GM21737 (cell line): Measurements from ENCODE around the gene FAM169A.
"Not testable (repeated sequence)": the region's sequence is repeated elsewhere in the genome, so short reads cannot be mapped to it uniquely, and the experiment has no call there.

Experiments
- ATAC-seq: cut with Tn5 transposase; IDR thresholded peaks from one replicate; pipeline ENCODE4 v1.9.1; 2021; ENCODE audit warnings: mild to moderate bottlenecking, moderate library complexity; ENCODE audit not compliant: unreplicated experiment

The FAM169A gene

GRCh38 chr5:74801941-74802340, 64.2 kb downstream of the FAM169A start:
- ATAC-seq: no peak

- ATAC-seq: no peak
These were observed 65.0 kb downstream of the FAM169A start for GRCh38 chr5:74801197-74801596.

GRCh38 chr5:74798977-74799911, 66.9 kb downstream of the FAM169A start:
- ATAC-seq: no peak

GRCh38 chr5:74791669-74792068, 74.5 kb downstream of the FAM169A start:
- not testable (repeated sequence) for ATAC-seq

GRCh38 chr5:74787424-74787823, 78.8 kb downstream of the FAM169A start:
- ATAC-seq: no peak

- no peak for ATAC-seq
These were observed 79.3 kb downstream of the FAM169A start for GRCh38 chr5:74786851-74787250.

- no peak for ATAC-seq
These were observed 87.6 kb downstream of the FAM169A start for GRCh38 chr5:74778609-74779008.

GRCh38 chr5:74772359-74772758, 93.8 kb downstream of the FAM169A start:
- ATAC-seq: no peak

- ATAC-seq: peak; percentile 9
These were observed 98.6 kb downstream of the FAM169A start for GRCh38 chr5:74767579-74767913.

- peak; percentile 87 for ATAC-seq
These were observed 99.2 kb downstream of the FAM169A start, which contains the start of the genes GFM2 and NSA2 for GRCh38 chr5:74766849-74767578. GFM2 (minus strand) TSS chr5:74767117; CDS start chr5:74763742, 3,375 bp downstream. NSA2 (plus strand) TSS chr5:74767249; CDS start chr5:74767361, 112 bp downstream.

GRCh38 chr5:74766418-74766848, 99.8 kb downstream of the FAM169A start:
- ATAC-seq: peak; percentile 41

- ATAC-seq: no peak
These were observed 100.3 kb downstream of the FAM169A start for GRCh38 chr5:74765929-74766328.

GRCh38 chr5:74765201-74765600, 101.0 kb downstream of the FAM169A start:
- ATAC-seq: no peak

GRCh38 chr5:74763504-74763903, 102.7 kb downstream of the FAM169A start:
- ATAC-seq: no peak

- ATAC-seq: no peak
These were observed 103.6 kb downstream of the FAM169A start for GRCh38 chr5:74762599-74762998.

GRCh38 chr5:74761241-74761640, 104.9 kb downstream of the FAM169A start:
- ATAC-seq: no peak

- not testable (repeated sequence) for ATAC-seq
These were observed 117.4 kb downstream of the FAM169A start for GRCh38 chr5:74748742-74749141.

- no peak for ATAC-seq
These were observed 127.8 kb downstream of the FAM169A start for GRCh38 chr5:74738406-74738805.

GRCh38 chr5:74736759-74737158, 129.4 kb downstream of the FAM169A start:
- no peak for ATAC-seq
